SK-N-SH (cell line): ENCODE data around the gene FAM131C. TPM values are rescaled to one million over a fixed set of nuclear protein-coding genes. Genes with fewer than 3 reads are reported as not detected.

Source experiments
- CTCF ChIA-PET: fragments of 300-600, 350-600 bp; formaldehyde crosslinking; extraction: SDS; loops from one replicate; lab custom pipeline; 2021; lab: Yijun Ruan, JAX
- POLR2A ChIA-PET: fragments of 350-600 bp; sonication (Branson Sonifier 250); formaldehyde crosslinking; extraction: SDS; loops from one replicate; lab custom pipeline; 2020; ENCODE audit warnings: antibody characterized with exemption, inconsistent platforms; lab: Yijun Ruan, JAX
- DNase-seq: peaks from one replicate; pipeline ENCODE4 v3.0.0; 2012
- H2AFZ ChIP-seq: fragments of 200-600 bp; sonication (generic); 2 replicates; pipeline ENCODE4 v1.8.1; 2016; ENCODE audit warnings: antibody characterized with exemption, mild to moderate bottlenecking, low read depth
- H3F3A ChIP-seq: fragments of 200-600 bp; sonication (generic); replicated peaks from 2 replicates; pipeline ENCODE3; 2016; ENCODE audit warnings: antibody characterized with exemption, mild to moderate bottlenecking; ENCODE audit not compliant: insufficient read depth
- H3K27ac ChIP-seq, 2 experiments: fragments of 200-500 bp in 1 of 2; fragments of 200-600 bp in 1 of 2; sonication (Bioruptor generic) in 1 of 2; sonication (generic), shearing (Covaris generic) in 1 of 2; 2 replicates each; pipeline versions ENCODE4 v1.5.1 to v1.6.1; 2014 to 2016; ENCODE audit warnings: low read depth in 2 of 2, inconsistent platforms in 1 of 2, low read length in 1 of 2, mild to moderate bottlenecking in 1 of 2, mixed read lengths in 1 of 2
- H3K27me3 ChIP-seq: fragments of 200-600 bp; sonication (generic), shearing (Covaris generic); 2 replicates; pipeline ENCODE4 v1.6.1; 2016; ENCODE audit warnings: mixed run types; ENCODE audit not compliant: insufficient read depth
- H3K36me3 ChIP-seq, 2 experiments: fragments of 200-500 bp in 1 of 2; fragments of 200-600 bp in 1 of 2; sonication (Bioruptor generic) in 1 of 2; sonication (generic) in 1 of 2; replicated peaks in 1 of 2; 2 replicates each; pipeline versions ENCODE3 to v1.5.1; 2014 to 2016; ENCODE audit warnings: low read length in 1 of 2, mild to moderate bottlenecking in 1 of 2; ENCODE audit not compliant: insufficient read depth in 2 of 2, control insufficient read depth in 1 of 2
- H3K4me1 ChIP-seq, 2 experiments: fragments of 200-500 bp in 1 of 2; fragments of 200-600 bp in 1 of 2; sonication (Bioruptor generic) in 1 of 2; sonication (generic), shearing (Covaris generic) in 1 of 2; 2 replicates each; pipeline versions ENCODE4 v1.5.1 to v1.6.1; 2014 to 2016; ENCODE audit warnings: low read depth in 1 of 2, low read length in 1 of 2, mixed run types in 1 of 2; ENCODE audit not compliant: insufficient read depth in 2 of 2, control insufficient read depth in 1 of 2
- H3K4me2 ChIP-seq: fragments of 200-600 bp; sonication (generic), shearing (Covaris generic); 2 replicates; pipeline ENCODE4 v1.6.1; 2017; ENCODE audit warnings: mixed run types
- H3K4me3 ChIP-seq, 2 experiments: fragments of 200-500 bp in 1 of 2; fragments of 200-600 bp in 1 of 2; sonication (Bioruptor generic) in 1 of 2; sonication (generic), shearing (Covaris generic) in 1 of 2; 2 replicates each; pipeline versions ENCODE4 v1.5.1 to v1.8.1; 2014 to 2016; ENCODE audit warnings: low read depth in 2 of 2, inconsistent platforms in 1 of 2, low read length in 1 of 2, mild to moderate bottlenecking in 1 of 2, mixed read lengths in 1 of 2, moderate library complexity in 1 of 2
- H3K79me2 ChIP-seq: fragments of 200-600 bp; sonication (generic); 2 replicates; pipeline ENCODE4 v1.8.1; 2017; ENCODE audit warnings: mild to moderate bottlenecking; ENCODE audit not compliant: insufficient read depth
- H3K9ac ChIP-seq: fragments of 200-600 bp; sonication (generic); 2 replicates; pipeline ENCODE4 v1.6.1; 2017; ENCODE audit warnings: mixed run types
- H3K9me2 ChIP-seq: fragments of 200-600 bp; sonication (generic); 2 replicates; pipeline ENCODE4 v1.6.1; 2017; ENCODE audit warnings: mixed run types
- H3K9me3 ChIP-seq: fragments of 200-600 bp; sonication (generic); 2 replicates; pipeline ENCODE4 v1.6.1; 2017; ENCODE audit warnings: mixed run types, mild to moderate bottlenecking, moderate library complexity
- H4K20me1 ChIP-seq: fragments of 200-600 bp; sonication (generic); 2 replicates; pipeline ENCODE4 v1.6.1; 2017; ENCODE audit warnings: mild to moderate bottlenecking, mixed run types; ENCODE audit not compliant: insufficient read depth
- EP300 ChIP-seq, 2 experiments: IDR thresholded peaks; 2 replicates each; pipeline versions ENCODE4 v1.4.0 to v1.6.1; 2012; ENCODE audit warnings: borderline replicate concordance in 1 of 2, low read depth in 1 of 2, low read length in 1 of 2
- FOSL2 ChIP-seq: IDR thresholded peaks from 2 replicates; pipeline ENCODE4 v1.4.0; 2012; ENCODE audit warnings: low read depth, mild to moderate bottlenecking, moderate library complexity, borderline replicate concordance
- FOXJ3 ChIP-seq: sonication (generic); formaldehyde crosslinking; IDR thresholded peaks from 2 replicates; pipeline ENCODE4 v1.5.1; 2020; ENCODE audit warnings: mild to moderate bottlenecking, missing genetic modification reagents
- PBX3 ChIP-seq: IDR thresholded peaks from 2 replicates; pipeline ENCODE4; 2012
- TEAD4 ChIP-seq: IDR thresholded peaks from 2 replicates; pipeline ENCODE4 v1.4.0; 2012; ENCODE audit warnings: mild to moderate bottlenecking, borderline replicate concordance; ENCODE audit not compliant: insufficient read depth
- YY1 ChIP-seq: IDR thresholded peaks from 2 replicates; pipeline ENCODE4 v1.4.0; 2012; ENCODE audit warnings: low read depth, mild to moderate bottlenecking
- WGBS: methylation state at CpG from one replicate; pipeline ENCODE4 v1.1.6; 2017; ENCODE audit warnings: low lambda C conversion rate; 5-methylcytosine and 5-hydroxymethylcytosine counted together
- polyA plus RNA-seq, 3 experiments: library from polyadenylated mRNA; depleted of rRNA; stranded (reverse); fragments of >200 nt; gene quantifications; 2 replicates each; pipeline ENCODE4 v1.2.3, GENCODE V29; 2012
- TF ChIP-seq, protein P1 (sequence below): fragments of 150-350 bp; IDR thresholded peaks from 2 replicates; pipeline ENCODE4 v1.6.1; 2017; ENCODE audit warnings: antibody characterized with exemption, low read length, low read depth, borderline replicate concordance

FAM131C gene
- polyA plus RNA-seq, 1 of the 3 experiments (the other 2 are of a cell fraction) = 1.6 TPM

DNA sequence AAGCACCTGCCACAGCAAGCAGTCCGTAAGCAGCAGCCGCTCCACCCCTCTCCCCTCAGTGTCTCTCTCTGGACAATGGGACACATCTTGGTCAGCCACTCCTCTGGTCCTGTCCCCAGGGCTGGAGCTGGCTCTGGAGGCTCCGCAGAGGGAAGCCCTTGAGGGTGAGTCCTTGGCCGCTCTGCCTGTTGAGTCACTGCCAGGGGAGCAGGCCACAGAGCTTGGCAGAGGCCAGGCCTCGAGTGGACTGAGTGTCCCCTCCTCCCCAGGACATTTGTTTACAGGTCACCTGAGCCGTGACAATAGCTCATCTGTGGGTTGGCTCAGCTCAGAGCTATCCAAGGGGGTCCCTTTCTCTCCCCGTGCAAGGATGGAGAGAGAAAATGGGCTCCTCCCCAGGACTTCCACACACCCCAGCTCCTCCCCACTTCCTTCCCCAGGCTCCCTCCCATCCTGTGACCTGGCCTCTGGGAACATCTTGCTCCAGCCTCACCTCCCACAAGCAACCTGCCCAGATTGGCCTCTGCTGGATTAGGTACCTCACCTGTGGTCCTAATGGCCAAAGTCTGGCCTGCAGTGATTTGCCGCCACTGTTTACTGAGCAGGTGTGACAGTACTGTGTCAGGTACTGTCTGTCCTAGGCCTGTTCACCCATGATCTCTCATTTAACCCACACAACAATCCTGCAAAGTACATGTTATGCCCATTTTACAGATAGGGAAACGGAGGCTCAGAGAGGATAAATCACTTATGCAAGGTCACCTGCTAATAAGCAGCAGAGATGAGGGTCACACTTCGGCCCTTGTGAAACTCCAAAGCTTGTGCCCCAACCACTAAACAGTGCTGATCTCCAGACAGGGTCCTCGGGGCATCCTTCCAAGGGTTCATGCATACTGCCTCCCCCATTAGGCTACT, 4.8 kb downstream of the FAM131C start:
- no peak overlapping the region for H2AFZ ChIP-seq
- no peaks in the 10 kb centered on the region for H3K27me3 ChIP-seq
- peaks cover 0 to 8% of the 10 kb centered on the region in 2 experiments; a peak in 1 of 4 replicates for H3K4me1 ChIP-seq
- H3K9ac ChIP-seq = no peak overlapping the region
- H3K4me3 ChIP-seq = no peak overlapping the region
- no peaks in the 10 kb centered on the region for H4K20me1 ChIP-seq
- H3K27ac ChIP-seq = no peak overlapping the region
- H3K4me2 ChIP-seq = no peak overlapping the region
- CTCF ChIA-PET = interaction anchor here (0.8 to 5.0 kb wide), 5 partner anchors 10 to 265 kb away, joined by 3 to 24 read pairs (median 4); no protein-coding TSS in a partner anchor
- no peaks in the 10 kb centered on the region for H3K9me2 ChIP-seq
- no peak for DNase-seq
- POLR2A ChIA-PET = no interaction called here
- TF ChIP-seq YY1 (no peak), PBX3 (no peak), FOSL2 (no peak), TEAD4 (no peak), FOXJ3 (no peak)
- TF ChIP-seq, protein P1, sequence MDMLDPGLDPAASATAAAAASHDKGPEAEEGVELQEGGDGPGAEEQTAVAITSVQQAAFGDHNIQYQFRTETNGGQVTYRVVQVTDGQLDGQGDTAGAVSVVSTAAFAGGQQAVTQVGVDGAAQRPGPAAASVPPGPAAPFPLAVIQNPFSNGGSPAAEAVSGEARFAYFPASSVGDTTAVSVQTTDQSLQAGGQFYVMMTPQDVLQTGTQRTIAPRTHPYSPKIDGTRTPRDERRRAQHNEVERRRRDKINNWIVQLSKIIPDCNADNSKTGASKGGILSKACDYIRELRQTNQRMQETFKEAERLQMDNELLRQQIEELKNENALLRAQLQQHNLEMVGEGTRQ = no peak
- no peaks in the 10 kb centered on the region for H3K9me3 ChIP-seq
- peaks cover 3% of the 10 kb centered on the region for H3F3A ChIP-seq
- 84% methylated on average over 6 of the region's 11 CpGs for WGBS
- no peaks in the 10 kb centered on the region for H3K36me3 ChIP-seq
- H3K79me2 ChIP-seq = no peaks in the 10 kb centered on the region

- Histone ChIP-seq H3K4me3 (no peak overlapping the region), H3K9me3 (no peaks in the 10 kb centered on the region), H4K20me1 (no peaks in the 10 kb centered on the region)
- POLR2A ChIA-PET = no interaction called here
- TF ChIP-seq EP300 (IDR thresholded peaks at IDR 0.05; ENCODE audit: borderline replicate concordance in 1 of 2, low read depth in 1 of 2, low read length in 1 of 2) = no peak
- TF ChIP-seq, all 33 proteins: peak for 0
- H3F3A ChIP-seq = peaks cover 3% of the 10 kb centered on the region
- 90% methylated on average over 9 of the region's 13 CpGs for WGBS
- no peak overlapping the region for H3K27ac ChIP-seq
- CTCF ChIA-PET = interaction anchor here (1.0 to 5.0 kb wide), 5 partner anchors 11 to 296 kb away, joined by 3 to 24 read pairs (median 3); no protein-coding TSS in a partner anchor
- no peaks in the 10 kb centered on the region for H3K36me3 ChIP-seq
- no peaks in the 10 kb centered on the region for H3K27me3 ChIP-seq
- no peak overlapping the region for H2AFZ ChIP-seq
- H3K79me2 ChIP-seq = no peaks in the 10 kb centered on the region
- no peak overlapping the region for H3K9ac ChIP-seq
- peaks cover 0 to 6% of the 10 kb centered on the region in 2 experiments; a peak in 1 of 4 replicates for H3K4me1 ChIP-seq
- H3K4me2 ChIP-seq = no peak overlapping the region
- H3K9me2 ChIP-seq = no peaks in the 10 kb centered on the region
- no peak for DNase-seq
These were observed 5.5 kb downstream of the FAM131C start for GRCh38 chr1:16067933-16068332.
